ENCODE data around the gene PTX3.
A peak's percentile ranks its signal among the peaks of the same experiment; 100 is the strongest.

Gene PTX3

DNA sequence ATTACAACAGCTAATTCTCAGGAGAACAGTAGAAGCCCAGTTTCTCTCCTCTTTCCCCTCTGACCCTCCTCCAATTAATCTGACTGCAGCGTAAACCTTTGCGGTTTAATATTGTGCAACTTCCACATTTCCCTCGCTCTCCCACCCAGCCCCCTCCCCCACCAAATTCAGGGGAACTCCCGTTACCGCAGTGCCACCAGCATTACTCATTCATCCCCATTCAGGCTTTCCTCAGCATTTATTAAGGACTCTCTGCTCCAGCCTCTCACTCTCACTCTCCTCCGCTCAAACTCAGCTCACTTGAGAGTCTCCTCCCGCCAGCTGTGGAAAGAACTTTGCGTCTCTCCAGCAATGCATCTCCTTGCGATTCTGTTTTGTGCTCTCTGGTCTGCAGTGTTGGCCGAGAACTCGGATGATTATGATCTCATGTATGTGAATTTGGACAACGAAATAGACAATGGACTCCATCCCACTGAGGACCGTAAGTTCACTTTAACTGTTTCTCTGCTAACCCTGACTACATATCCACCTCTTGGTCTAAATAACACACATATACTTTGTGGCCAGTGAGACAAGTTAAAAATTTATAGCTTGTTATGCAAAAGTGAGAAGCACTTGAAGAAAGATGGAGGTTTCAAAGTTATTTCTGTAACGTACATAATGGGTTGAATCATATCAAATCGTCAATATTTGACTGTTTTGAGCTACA, at the start of gene PTX3:
PTX3 (plus strand) TSS at position 268 of the 709 bp plus-strand sequence; CDS start at position 352, 84 bp downstream.
- DNase-seq (ENCODE audit: low spot score): peak; percentile 14

DNA sequence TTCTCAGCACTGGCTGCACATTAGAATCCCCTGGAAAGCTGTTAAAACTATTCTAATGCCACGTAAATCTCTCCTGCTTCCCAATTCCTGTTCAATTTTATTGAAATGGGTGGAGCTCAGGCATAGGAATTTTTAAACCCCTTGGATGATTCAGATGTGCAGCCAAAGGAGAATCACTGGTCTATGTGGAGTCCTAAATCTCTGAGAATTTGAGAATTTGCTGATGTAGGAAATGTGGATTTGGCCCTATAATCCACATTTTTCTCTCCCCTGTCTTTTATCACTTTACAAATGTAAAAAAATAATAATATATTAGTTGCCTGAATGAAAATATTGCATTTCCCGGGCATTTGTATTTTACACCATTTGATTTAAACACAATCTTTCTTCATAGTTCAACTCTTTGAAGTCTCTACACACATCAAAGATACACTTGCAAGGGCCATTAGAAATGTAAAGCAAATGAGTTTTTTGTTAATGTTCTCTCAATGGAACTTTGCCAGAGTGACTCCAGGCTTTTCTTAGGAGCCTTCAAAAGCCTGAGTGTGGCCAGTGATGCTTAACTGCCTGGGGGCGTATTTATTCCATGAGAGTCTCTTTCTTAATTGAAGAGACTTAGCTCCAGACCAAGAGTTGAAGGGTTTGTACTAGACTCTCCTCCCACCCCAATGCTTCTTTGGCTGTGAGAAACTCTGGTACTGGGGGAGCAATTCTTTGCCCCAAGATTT, 48.8 kb upstream of the PTX3 start:
- DNase-seq (ENCODE audit: low spot score): no peak

GRCh38 chr3:157388976-157389375, 47.7 kb upstream of the PTX3 start:
- no peak for DNase-seq (ENCODE audit: low spot score)

DNA sequence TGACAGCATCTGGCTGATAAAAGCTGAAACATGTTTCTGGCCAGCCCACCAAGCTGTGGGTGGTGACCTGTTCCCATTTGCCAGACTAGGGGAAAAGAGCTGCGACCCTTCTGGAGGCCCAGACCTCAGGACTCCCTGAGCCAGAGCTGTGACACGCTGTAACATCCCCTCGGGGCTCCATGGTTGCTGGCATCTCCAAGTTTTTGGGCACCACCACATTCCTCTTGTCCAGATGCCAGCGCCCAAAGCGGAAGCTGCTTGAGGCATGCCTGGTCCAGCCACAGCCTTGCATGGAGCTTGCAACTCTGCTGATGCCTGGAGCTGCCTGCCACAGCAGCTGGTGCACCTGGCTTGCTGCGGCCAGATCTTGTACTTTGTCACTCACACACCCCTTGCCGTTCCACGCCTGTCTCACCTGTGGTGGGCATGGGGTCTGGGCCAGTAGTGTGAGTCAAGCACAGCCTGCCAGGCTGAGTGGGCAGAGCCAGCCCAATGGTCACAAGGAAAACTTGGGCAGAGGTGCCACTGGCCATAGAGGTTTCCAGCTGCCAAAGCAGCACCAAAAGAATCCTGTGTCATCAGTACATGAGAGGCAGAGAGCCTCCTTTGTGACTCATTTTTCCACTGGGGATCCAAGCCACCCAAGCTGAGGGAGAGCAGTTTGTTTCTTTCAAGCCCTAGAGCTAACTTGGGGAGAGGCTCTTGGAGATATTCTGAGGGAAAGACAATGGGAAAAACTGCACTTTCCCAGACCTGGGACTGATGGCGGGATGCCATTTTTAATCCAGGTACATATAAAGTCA, 45.7 kb upstream of the PTX3 start:
- no peak for DNase-seq (ENCODE audit: low spot score)

GRCh38 chr3:157392104-157392503, 44.5 kb upstream of the PTX3 start:
- DNase-seq (ENCODE audit: low spot score): no peak

GRCh38 chr3:157393113-157393512, 43.5 kb upstream of the PTX3 start:
- no peak for DNase-seq (ENCODE audit: low spot score)

GRCh38 chr3:157394411-157394810, 42.2 kb upstream of the PTX3 start:
- peak; percentile 30 for DNase-seq (ENCODE audit: low spot score)

DNA sequence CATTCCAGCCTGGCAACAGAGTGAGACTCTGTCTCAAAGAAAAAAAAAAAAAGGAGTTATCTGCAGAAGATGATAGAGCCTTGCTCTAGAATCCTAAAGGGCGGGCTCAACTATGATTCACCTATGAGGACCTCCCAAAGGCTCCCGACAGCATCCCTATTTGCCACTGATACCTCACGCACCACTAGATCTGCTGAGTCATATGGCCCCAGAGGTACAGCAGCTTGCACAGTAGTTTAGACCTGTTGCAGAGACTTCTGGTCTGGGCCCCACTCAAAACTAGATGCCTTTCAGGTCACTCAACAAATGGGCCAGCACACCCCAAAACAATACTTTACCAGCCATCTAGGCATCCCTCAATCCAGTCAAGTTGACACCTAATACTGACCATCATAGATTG, 38.1 kb upstream of the PTX3 start:
- no peak for DNase-seq (ENCODE audit: low spot score)

- DNase-seq (ENCODE audit: low spot score): no peak
These were observed 32.3 kb upstream of the PTX3 start for GRCh38 chr3:157404381-157404780.

DNA sequence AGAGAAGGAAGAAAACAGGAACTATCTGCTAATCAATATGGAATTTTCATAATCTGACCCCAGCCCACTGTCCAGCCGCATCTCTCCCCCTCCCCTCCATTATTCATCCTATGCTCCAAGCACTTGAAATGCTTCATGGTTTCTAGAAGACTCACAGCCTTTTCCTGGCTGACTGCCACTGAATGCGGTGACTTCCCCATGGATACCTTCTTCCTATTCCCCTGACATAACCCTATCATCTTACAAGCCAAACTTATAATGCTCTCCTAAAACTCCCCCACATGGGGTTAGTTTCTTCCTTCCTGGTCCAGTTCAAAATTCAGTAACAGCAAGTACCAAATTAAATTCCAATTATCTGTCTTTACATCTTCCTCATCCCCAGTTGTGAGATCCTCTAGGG, 31.2 kb upstream of the PTX3 start:
- no peak for DNase-seq (ENCODE audit: low spot score)

- no peak for DNase-seq (ENCODE audit: low spot score)
These were observed 30.3 kb upstream of the PTX3 start for GRCh38 chr3:157406394-157406793.

DNA sequence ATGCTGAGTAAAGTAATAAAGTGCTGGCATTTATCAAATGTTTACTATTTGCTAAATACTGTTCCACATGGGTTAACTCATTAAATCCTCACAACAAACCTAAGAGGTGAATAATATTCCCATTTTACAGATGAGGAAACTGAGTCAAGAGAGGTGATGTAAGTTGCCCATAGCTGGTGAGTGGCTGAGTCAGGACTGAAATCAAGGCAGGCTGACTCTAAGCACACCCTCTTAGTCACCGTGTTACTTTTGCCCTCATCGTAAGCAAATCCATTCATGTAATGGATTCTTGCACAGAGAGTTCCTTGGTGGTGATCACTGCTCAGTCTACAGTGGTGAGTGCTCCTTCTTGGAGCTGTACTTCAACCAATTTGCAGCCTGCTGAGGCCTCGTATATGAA, 28.9 kb upstream of the PTX3 start:
- no peak for DNase-seq (ENCODE audit: low spot score)

DNA sequence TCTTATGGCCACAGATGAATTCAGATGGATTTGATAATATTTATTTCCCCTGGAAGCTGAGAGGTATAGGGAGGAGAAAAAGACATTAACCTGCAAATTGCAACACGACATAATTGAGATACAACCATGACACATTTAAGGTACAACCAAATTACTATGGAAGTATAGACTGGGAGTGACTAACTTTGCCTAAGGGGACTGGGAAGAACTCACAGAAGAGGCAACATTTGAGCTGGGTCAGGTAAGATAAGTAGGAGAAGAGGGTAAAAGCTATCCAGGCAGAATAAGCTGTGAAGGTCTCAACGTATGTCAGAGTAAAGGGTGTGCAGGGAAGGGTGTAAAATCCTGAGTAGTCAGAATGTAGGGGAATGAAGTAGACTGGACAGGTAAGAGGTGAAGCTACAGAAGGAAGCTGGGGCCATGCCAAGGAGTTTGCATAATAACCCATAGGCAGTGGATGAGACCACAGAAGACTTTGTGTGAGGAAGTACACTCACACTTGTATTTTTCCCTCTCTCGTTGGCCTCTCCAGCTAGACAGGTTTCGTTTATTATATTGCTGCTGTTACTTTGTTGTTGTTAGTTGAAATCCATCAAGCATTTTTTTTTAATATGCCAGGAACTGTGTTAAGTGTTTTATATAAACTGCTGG, 28.0 kb upstream of the PTX3 start:
- no peak for DNase-seq (ENCODE audit: low spot score)

GRCh38 chr3:157409516-157409915, 27.1 kb upstream of the PTX3 start:
- DNase-seq (ENCODE audit: low spot score): peak; percentile 7

DNA sequence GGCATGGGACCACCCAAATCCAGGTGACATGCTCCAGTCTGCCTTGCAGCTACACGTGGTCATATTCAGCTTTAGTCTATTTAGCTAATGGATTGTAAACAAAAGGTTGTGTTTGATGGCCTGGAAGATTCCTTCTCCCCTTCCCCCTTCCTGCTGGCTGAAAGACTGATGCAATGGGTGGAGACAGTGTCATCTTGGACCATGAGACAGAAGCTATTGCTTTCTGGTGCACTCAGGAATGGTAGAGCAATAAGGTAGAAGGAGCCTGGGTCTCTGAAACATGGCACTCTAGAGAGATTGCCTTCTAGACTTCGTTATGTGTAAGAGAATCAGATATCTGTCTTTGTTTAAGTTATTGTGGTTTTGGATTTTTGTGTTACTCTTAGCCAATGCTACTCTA, 25.7 kb upstream of the PTX3 start:
- no peak for DNase-seq (ENCODE audit: low spot score)

GRCh38 chr3:157412323-157412855, 24.3 kb upstream of the PTX3 start:
- DNase-seq (ENCODE audit: low spot score): no peak

DNA sequence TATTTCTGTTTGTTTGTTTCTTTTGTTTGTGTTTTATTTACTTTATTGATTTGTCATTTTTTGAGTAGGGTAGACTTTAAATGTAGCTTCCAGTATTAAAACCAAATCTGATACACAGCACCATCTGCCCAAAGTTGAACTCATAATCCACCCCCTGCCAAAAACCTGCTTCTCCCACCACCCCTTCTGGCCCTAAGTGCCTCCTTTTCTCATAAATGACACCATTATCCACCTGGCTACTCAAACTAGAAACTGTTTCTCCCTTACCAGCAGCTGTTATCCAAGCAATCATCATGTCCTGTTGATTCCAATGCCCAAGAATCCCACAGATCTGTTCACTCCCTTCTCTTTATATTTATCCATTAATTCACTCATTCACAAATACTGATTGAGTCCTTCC, 21.8 kb upstream of the PTX3 start:
- DNase-seq (ENCODE audit: low spot score): no peak

DNA sequence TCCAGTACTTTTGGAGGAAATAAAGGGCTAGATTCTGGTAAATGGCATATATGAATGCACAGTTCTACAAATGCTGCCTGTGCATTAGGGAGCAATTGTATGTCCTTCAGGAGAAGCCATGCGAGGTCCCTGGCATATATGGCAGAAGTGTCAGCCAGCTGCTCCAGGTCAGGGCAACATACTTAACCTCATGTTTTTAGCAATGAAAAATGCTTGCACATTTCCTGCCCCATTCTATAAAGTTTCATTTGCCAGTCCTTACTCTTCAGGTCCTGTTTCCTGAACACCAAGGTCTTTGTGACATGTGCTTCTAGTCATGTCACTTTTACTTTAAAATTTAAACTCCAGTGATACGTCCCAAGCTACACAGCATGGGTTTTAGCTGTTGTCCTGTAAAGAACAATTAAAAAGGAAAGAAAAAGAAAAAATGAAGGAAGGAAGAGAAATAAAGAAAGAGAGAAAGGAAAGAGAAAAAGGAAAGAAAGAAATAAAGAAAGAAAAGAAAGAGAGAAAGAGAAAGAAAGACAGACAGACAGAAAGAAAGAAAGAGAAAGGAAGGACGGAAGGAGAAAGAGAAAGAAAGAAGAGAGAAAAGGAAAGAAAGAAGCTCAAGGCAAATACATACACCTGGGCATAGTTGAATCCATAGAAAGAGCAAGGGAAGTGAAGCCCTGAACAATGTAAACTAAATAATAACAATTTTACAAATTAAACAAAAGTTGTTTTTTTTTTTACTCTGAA, 20.1 kb upstream of the PTX3 start:
- DNase-seq (ENCODE audit: low spot score): no peak

- no peak for DNase-seq (ENCODE audit: low spot score)
These were observed 19.4 kb upstream of the PTX3 start for GRCh38 chr3:157417247-157417646.

GRCh38 chr3:157418104-157418503, 18.5 kb upstream of the PTX3 start:
- no peak for DNase-seq (ENCODE audit: low spot score)

DNA sequence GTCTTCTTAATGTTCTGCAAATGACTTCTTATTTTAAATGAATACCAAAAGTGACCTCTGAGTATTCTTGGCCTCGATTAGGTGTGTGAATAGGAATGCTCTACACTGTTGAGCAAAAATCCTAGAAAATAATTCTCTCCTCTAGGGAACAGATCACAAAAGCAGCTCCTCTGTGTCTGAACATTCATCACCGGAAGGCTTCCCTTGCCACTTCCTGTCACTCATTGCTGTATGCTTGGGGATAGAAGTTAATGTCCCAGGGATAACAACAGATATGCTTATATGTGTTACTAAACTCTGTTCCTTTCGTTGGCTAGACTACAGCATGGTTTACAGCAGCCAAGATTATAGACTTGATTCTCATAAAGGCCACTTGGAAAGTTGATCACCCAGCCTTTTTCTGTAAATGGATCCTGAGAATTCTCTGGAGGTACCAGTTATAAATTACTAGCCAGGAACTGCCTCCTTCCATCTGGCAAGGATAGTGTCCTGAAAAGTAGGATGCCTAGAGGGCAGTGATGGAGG, 16.0 kb upstream of the PTX3 start:
- DNase-seq (ENCODE audit: low spot score): no peak
